Body of pancreas (tissue), 4 donors: ENCODE measurements around the gene TET2. TPM values are rescaled to one million over a fixed set of nuclear protein-coding genes. Genes with fewer than 3 reads are reported as not detected.

ENCODE experiments used
- ATAC-seq: fragments of 150-250 bp; one replicate; pipeline ENCODE4 v1.9.1; 2016
- DNase-seq, 4 donors: peaks; one replicate each; pipeline ENCODE4 v3.0.0-alpha.2; 2019
- H3K27ac ChIP-seq, 4 donors: fragments of 200-600 bp; sonication (generic); 1 replicate in 3 of 4; 2 replicates in 1 of 4; pipeline versions ENCODE4 v1.5.1 to v1.6.1; 2016 to 2019; ENCODE audit warnings: mild to moderate bottlenecking in 1 of 4, mixed read lengths in 1 of 4, moderate library complexity in 1 of 4
- H3K27me3 ChIP-seq, 2 donors: fragments of 200-600 bp; sonication (generic); one replicate each; pipeline ENCODE4 v1.6.0; 2016; ENCODE audit warnings: mild to moderate bottlenecking in 1 of 2
- H3K36me3 ChIP-seq, 2 donors: fragments of 200-600 bp; sonication (generic); replicated peaks in 1 of 2; 2 replicates each; pipeline ENCODE4 v1.5.1; 2016; ENCODE audit warnings: low read depth in 2 of 2; ENCODE audit not compliant: insufficient read depth in 1 of 2
- H3K4me1 ChIP-seq: fragments of 200-600 bp; sonication (generic); one replicate; pipeline ENCODE4 v1.6.0; 2016
- H3K4me3 ChIP-seq, 2 donors: fragments of 200-600 bp; sonication (generic); 1 replicate in 1 of 2; 2 replicates in 1 of 2; pipeline ENCODE4 v1.5.1; 2016 to 2019
- H3K9me3 ChIP-seq, 3 donors: fragments of 200-600 bp; sonication (generic); 1 replicate in 2 of 3; 2 replicates in 1 of 3; pipeline ENCODE4 v1.5.1; 2016
- POLR2A ChIP-seq, 3 donors: fragments of 450-650 bp; IDR thresholded peaks; one replicate each; pipeline ENCODE4 v1.6.1; 2016; ENCODE audit warnings: antibody characterized with exemption in 3 of 3, mild to moderate bottlenecking in 2 of 3
- WGBS, 2 donors: methylation state at CpG; one replicate each; pipeline ENCODE4 v1.1.5; 2017; 5-methylcytosine and 5-hydroxymethylcytosine counted together
- intact Hi-C: fragments of 100-400 bp; cut with DNase I; formaldehyde crosslinking; loops from one replicate; pipeline ENCODE4 v1.15.1; 2023
- total RNA-seq, 2 donors: library from RNA; depleted of rRNA; stranded (reverse); fragments of >200 nt; gene quantifications; one replicate each; pipeline ENCODE4 v1.1.0, GENCODE V29; 2016
- TF ChIP-seq, protein P1 (sequence below), 7 experiments: fragments of 450-650 bp in 4 of 7; fragments of 200-600 bp in 3 of 7; sonication (generic) in 3 of 7; IDR thresholded peaks; one replicate each; pipeline ENCODE4 v1.5.1; 2016 to 2019; ENCODE audit warnings: antibody characterized with exemption in 7 of 7

Gene TET2
- total RNA-seq, 2 donors from 2014 or later = 11.2 to 17.5 TPM

DNA sequence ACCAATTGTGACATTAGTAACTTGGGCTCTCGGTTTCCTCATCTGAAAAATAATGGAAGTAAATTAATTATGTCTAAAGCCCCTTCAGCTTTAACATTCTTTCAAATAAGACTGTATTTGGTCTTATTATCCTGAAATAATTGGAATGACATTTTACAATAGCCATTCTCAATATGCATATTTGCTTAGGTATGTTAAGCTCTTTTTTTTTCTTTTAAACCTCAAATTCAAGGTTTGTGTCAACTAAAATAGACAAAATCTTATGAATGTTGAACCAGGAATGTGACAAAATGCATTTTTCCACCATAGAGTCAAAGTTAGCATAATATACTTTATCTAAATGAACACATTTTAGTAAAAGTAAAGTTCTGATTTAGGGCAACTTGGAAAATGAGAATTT lies 34.4 kb upstream of the TET2 start:
- Histone ChIP-seq H3K4me1 (no peaks in the 10 kb centered on the region), H3K4me3 (no peak overlapping the region), H3K9me3 (no peaks in the 10 kb centered on the region), H3K27ac (no peak overlapping the region), H3K36me3 (no peaks in the 10 kb centered on the region), H3K27me3 (no peaks in the 10 kb centered on the region)
- ATAC-seq (no peak), DNase-seq (no peak)
- intact Hi-C loops = no loop called here
- 82 to 95% methylated on average over 1 of the region's 1 CpG for WGBS, 2 donors
- TF ChIP-seq, protein P1, sequence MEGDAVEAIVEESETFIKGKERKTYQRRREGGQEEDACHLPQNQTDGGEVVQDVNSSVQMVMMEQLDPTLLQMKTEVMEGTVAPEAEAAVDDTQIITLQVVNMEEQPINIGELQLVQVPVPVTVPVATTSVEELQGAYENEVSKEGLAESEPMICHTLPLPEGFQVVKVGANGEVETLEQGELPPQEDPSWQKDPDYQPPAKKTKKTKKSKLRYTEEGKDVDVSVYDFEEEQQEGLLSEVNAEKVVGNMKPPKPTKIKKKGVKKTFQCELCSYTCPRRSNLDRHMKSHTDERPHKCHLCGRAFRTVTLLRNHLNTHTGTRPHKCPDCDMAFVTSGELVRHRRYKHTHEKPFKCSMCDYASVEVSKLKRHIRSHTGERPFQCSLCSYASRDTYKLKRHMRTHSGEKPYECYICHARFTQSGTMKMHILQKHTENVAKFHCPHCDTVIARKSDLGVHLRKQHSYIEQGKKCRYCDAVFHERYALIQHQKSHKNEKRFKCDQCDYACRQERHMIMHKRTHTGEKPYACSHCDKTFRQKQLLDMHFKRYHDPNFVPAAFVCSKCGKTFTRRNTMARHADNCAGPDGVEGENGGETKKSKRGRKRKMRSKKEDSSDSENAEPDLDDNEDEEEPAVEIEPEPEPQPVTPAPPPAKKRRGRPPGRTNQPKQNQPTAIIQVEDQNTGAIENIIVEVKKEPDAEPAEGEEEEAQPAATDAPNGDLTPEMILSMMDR (IDR thresholded peaks at IDR 0.05) = no peak
- TF ChIP-seq POLR2A (IDR thresholded peaks at IDR 0.05) = no peak

DNA sequence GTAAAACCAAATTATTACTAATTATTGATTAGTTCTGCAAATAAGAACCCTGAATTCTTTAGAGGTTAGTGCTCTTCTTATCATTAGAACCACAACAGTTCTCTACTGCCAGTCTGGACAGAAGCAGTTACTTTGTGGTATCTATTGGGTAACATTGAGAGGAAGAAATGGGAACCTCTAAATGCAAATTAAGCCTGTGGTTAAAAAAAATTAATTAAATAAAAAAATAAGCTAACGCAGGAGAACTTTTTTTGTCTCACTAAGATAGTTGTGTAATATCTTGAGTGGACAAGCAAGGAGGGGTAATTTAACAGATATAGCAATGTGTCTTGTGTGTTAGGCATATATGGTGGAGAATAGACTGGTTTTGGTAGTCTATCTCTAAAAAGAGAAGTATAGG lies 32.9 kb upstream of the TET2 start:
- DNase-seq (no peak), ATAC-seq (no peak)
- Histone ChIP-seq H3K27me3 (no peaks in the 10 kb centered on the region), H3K9me3 (no peaks in the 10 kb centered on the region), H3K36me3 (no peaks in the 10 kb centered on the region), H3K4me3 (no peak overlapping the region), H3K4me1 (no peaks in the 10 kb centered on the region), H3K27ac (no peak overlapping the region)
- 53 to 55% methylated on average over 1 of the region's 1 CpG for WGBS, 2 donors
- intact Hi-C loops = no loop called here
- TF ChIP-seq POLR2A (IDR thresholded peaks at IDR 0.05) = no peak
- TF ChIP-seq, protein P1 (IDR thresholded peaks at IDR 0.05) = no peak

DNA sequence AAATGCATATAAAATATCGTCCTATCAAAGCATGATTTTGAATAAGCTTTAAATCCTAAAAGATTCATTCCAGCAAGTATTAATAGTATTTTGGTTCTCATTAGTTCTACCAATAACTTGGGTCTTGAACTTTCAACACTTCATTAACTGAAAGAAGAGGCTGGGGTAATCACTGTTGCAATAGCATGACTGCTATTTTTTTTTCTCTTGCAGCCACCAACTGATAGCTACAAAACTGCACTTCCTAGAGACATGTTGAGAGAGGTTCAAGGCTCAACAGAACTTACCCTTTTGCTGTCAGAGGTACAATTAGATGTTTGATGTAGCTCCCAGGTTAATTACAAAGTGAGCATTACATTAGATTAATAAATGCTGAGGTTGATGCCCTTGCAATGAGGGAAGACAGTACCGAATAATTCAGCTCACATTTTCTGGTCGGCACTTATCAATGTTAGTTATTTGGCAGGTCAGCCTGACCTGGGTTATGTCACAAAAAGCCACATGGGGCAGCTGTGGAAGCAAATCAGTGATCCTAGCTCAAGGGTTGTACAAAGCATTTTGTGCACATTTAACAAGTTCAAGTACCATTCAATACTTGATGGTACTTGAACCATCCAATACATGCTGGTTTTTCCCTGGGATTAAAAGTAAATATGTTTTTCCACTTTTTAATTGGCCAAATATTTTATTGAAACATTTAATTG lies 29.9 kb upstream of the TET2 start:
- H3K36me3 ChIP-seq = no peaks in the 10 kb centered on the region
- ATAC-seq (no peak), DNase-seq (no peak)
- WGBS, 2 donors = 57 to 64% methylated on average over 3 of the region's 3 CpGs
- no peak overlapping the region for H3K27ac ChIP-seq
- no peaks in the 10 kb centered on the region for H3K9me3 ChIP-seq
- TF ChIP-seq, protein P1 (IDR thresholded peaks at IDR 0.05) = no peak
- no peak for TF ChIP-seq POLR2A (IDR thresholded peaks at IDR 0.05)
- no peaks in the 10 kb centered on the region for H3K4me1 ChIP-seq
- H3K27me3 ChIP-seq = no peaks in the 10 kb centered on the region
- intact Hi-C loops = no loop called here
- H3K4me3 ChIP-seq = no peak overlapping the region

DNA sequence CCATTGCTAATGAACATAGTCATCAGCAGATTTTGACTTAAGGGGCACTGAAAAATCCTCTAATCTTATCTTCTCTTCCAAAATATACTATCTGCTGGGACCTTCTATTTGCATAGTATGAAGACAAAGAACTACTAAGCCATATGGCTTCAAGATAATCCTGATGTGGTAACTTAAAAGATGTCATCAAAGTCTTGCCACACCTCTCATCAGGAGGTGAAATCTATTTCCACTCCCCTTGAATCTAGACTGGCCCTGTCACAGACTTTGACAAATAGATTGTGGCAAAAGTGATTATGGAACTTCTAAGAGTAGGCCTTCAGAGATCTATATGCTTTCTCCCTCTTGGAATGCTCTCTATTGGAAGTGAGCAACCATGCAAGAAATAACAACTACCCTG lies 27.3 kb upstream of the TET2 start:
- no peaks in the 10 kb centered on the region for H3K36me3 ChIP-seq
- H3K4me3 ChIP-seq = no peak overlapping the region
- DNase-seq = no peak
- intact Hi-C loops = no loop called here
- TF ChIP-seq POLR2A (IDR thresholded peaks at IDR 0.05) = no peak
- TF ChIP-seq, protein P1 (IDR thresholded peaks at IDR 0.05) = no peak
- H3K27ac ChIP-seq = no peak overlapping the region
- no peaks in the 10 kb centered on the region for H3K27me3 ChIP-seq
- H3K4me1 ChIP-seq = no peaks in the 10 kb centered on the region
- H3K9me3 ChIP-seq = no peaks in the 10 kb centered on the region
- ATAC-seq = no peak

DNA sequence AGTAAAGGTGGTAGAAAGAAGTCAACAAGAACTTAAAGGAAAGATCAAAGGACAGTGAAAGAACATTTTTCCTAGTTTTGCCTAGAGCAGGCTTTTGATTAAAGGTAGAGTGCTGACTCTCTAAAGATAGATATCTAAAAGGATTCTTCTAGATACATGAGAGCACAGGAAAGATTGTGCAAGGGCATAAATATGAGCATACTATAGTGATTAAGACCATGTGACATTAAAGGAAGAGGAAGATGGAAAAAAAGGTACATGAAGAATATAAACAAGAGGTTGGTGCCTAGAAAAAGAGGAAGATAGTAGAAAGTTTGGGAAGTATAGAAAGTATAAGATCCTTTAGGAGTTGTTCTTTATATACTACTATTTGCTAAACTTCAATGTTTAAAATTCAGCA lies 26.1 kb upstream of the TET2 start:
- H3K9me3 ChIP-seq = no peaks in the 10 kb centered on the region
- no peak overlapping the region for H3K27ac ChIP-seq
- ATAC-seq (no peak), DNase-seq (no peak)
- H3K4me1 ChIP-seq = no peaks in the 10 kb centered on the region
- intact Hi-C loops = no loop called here
- TF ChIP-seq, protein P1 (IDR thresholded peaks at IDR 0.05) = no peak
- TF ChIP-seq POLR2A (IDR thresholded peaks at IDR 0.05) = no peak
- no peaks in the 10 kb centered on the region for H3K27me3 ChIP-seq
- no peaks in the 10 kb centered on the region for H3K36me3 ChIP-seq
- no peak overlapping the region for H3K4me3 ChIP-seq
